SK-N-MC (cell line): ENCODE results near the gene UNC13C.

ENCODE experiments used
- EZH2 ChIP-seq: fragments of 200-600 bp; sonication (generic); IDR thresholded peaks from one replicate; pipeline ENCODE4 v1.6.1; 2017; ENCODE audit warnings: antibody characterized with exemption
- POLR2AphosphoS5 ChIP-seq: IDR thresholded peaks from 2 replicates; pipeline ENCODE4 v1.6.1; 2012; ENCODE audit warnings: mild to moderate bottlenecking, low read depth, low read length, borderline replicate concordance

DNA sequence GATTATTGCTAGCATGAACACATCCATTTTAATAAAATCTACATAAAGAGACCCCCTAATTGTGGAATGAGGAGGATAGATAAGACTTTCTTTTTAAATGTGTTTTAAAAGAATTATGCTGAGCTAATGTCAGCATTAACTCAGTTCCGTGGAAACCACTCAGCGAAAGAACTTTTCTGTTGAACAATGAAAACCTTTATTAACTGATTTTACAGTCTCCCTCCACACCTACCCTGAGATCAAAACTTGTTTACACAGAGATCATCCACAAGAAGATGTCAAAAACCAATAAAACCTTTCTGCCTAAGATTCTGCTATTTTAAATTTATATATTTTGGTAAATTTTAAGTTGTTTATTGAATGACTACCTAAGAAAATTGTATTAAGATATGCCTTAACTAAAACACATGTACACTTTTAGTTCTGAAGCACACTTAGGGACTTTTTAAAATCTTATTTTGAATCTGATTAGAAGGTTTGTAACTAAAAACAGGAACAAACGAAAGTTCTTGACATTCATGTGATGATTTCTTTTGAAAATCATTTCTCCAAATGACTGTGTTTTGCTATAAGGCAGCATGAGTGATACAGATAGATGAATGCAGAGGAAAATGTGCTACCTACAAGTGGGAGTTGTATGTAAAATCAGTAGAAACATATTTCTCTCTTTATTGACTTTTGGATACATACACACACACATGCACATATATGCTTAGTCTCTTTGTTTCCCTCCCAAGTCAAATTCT, 369.0 kb downstream of the UNC13C start:
- TF ChIP-seq EZH2 (no peak), POLR2AphosphoS5 (no peak)
